Measurements from ENCODE around the gene PRDM16.

GRCh38 chr1:3111348-3112021, 42.5 kb downstream of the PRDM16 start:
- TF ChIP-seq, protein P1, sequence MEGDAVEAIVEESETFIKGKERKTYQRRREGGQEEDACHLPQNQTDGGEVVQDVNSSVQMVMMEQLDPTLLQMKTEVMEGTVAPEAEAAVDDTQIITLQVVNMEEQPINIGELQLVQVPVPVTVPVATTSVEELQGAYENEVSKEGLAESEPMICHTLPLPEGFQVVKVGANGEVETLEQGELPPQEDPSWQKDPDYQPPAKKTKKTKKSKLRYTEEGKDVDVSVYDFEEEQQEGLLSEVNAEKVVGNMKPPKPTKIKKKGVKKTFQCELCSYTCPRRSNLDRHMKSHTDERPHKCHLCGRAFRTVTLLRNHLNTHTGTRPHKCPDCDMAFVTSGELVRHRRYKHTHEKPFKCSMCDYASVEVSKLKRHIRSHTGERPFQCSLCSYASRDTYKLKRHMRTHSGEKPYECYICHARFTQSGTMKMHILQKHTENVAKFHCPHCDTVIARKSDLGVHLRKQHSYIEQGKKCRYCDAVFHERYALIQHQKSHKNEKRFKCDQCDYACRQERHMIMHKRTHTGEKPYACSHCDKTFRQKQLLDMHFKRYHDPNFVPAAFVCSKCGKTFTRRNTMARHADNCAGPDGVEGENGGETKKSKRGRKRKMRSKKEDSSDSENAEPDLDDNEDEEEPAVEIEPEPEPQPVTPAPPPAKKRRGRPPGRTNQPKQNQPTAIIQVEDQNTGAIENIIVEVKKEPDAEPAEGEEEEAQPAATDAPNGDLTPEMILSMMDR (IDR thresholded peaks at IDR 0.05): no peak
- no peak for TF ChIP-seq POLR2A (IDR thresholded peaks at IDR 0.05)

Measured in uterus (tissue), 2 donors.